ENCODE measurements around the gene ITIH5.

Gene ITIH5

DNA sequence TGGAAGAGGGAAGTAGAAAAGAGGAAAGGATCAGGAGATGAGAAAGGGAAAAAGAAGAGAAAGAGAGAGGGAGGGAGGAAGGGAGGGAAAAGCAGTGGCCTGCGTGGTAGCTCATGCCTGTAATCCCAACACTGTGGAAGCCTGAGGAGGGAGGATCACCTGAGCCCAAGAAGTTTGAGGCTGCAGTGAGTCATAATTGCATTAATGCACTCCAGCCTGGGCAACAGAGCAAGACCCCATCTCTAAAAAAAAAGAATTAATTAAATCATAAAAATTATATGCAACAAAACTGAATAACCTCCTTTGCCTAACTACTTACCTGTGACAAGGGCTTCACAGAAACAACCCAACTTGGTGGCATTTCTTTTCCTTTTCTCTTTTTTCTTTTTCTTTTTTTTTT lies 148.1 kb downstream of the ITIH5 start:
- DNase-seq (ENCODE audit: low read depth): no peak

DNA sequence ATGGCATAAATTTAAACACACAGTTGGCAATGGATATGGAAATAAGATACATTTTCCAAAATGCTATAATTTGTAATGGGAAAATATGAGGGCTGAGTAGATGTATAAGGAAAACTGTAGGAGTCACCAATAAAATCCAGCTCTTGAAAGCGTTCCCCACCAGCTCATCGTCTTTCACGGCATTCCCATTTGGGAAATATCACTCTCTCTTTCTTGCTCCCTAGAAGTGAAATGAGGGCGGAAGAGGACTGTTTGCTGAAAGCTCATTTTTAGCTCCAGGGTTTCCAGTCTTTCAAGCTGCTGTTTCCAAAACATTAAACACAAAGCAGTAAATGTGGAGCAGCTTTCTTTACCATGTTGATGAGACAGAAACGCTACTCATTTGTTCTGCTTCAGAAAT lies 151.3 kb downstream of the ITIH5 start:
- DNase-seq (ENCODE audit: low read depth): no peak

DNA sequence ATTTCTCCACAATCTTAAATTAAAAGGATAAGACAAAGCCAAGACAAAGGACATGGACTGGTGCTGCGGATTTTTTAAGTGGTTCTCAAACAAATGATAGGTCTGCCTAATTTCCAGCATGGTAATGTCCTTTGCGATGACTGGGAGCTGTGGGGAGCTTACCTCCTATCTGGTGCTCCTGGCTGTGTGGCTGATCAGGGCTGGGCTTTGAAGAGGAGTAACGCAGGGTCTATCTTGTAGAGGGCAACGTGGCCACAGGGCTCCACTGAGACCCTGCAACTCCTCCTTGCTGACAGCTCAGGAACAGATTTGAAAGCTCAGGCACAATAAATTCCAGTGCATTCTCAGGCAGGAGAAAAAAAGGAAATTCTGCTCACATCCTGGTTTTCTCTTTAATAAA lies 152.8 kb downstream of the ITIH5 start:
- no peak for DNase-seq (ENCODE audit: low read depth)

DNA sequence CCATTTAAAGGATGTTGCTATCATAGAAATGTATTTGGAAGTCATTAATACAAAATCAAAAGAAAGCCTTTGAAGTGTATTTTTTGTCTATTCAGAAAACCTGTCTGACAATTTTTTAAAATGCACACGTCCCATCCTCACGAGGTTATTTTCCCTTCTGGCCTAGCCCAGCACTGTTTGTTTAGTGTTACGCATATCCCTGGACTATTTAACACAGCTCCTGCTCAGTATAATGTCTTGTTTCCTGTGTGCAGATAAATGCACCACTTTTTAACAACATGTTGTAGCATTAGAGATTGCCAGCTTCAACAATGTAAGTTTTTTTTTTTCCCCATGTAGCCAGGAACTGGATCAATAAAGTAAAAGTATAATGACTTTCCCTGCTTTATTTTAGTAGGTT lies 153.3 kb downstream of the ITIH5 start:
- no peak for DNase-seq (ENCODE audit: low read depth)

DNA sequence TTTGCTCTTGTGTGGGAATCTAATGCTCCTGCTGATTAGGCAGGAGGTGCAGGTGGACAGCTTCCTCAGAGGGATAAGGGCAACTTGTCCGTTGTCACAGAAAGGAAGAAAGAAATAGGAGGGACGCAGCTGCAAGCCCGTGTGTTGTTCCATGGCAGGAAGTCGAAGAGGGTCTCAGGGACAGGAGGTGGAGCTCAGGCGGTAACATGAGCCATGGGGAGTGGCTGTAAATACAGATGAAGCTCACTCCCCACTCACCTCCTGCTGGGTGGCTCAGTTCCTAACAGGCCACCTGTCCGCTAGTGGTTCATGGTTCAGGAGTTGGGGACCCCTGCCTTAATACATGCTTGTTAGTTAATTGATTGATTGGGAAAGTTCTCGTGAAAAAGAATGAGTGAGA lies 154.3 kb downstream of the ITIH5 start:
- DNase-seq (ENCODE audit: low read depth): no peak

DNA sequence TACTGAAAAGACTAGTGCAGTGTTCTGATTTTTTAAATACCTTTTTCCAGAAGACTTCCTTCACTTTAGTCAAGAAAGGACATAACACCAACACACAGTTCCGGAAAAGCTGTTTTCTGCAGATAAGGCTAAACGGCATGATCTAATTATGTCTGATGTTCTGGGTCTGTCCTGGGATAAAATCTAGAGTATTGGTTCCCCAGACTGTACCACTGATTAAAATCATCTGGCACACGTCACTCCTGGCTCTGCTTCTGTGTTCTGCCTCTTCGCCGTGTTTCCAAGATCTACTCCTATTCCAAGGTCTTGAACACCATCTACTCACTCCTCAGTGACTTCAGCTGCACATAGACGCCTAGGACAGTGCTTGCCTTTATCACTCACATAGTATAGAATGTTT lies 155.2 kb downstream of the ITIH5 start:
- no peak for DNase-seq (ENCODE audit: low read depth)
